ENCODE measurements around the gene SLC25A52.

The SLC25A52 gene

GRCh38 chr18:31722369-31722957 lies 38.2 kb downstream of the SLC25A52 start:
- ATAC-seq (ENCODE audit: insufficient read depth, low read depth) (peak; percentile 100), DNase-seq (peak; percentile 81)
- no peaks in the 10 kb centered on the region for H3K79me2 ChIP-seq (ENCODE audit: insufficient read depth, low read length)
- H3K36me3 ChIP-seq (ENCODE audit: insufficient read depth, low read length), result no peaks in the 10 kb centered on the region
- H3K4me2 ChIP-seq (ENCODE audit: insufficient read depth, low read length), result no peak overlapping the region
- peaks cover 7% of the 10 kb centered on the region for H3K9me3 ChIP-seq (ENCODE audit: insufficient read depth, low read length, severe bottlenecking)
- H3K9ac ChIP-seq (ENCODE audit: low read depth, low read length), result no peak overlapping the region
- H2AFZ ChIP-seq (ENCODE audit: low read depth, low read length), result no peak overlapping the region
- H3K27me3 ChIP-seq (ENCODE audit: insufficient read depth, low read length, poor library complexity), result peaks cover 20% of the 10 kb centered on the region
- H3K27ac ChIP-seq (ENCODE audit: low read length), result no peak overlapping the region
- H4K20me1 ChIP-seq (ENCODE audit: insufficient read depth, low read length), result no peaks in the 10 kb centered on the region
- H3K4me1 ChIP-seq (ENCODE audit: insufficient read depth, low read length), result no peaks in the 10 kb centered on the region
- TF ChIP-seq EZH2 (IDR thresholded peaks at IDR 0.05; ENCODE audit: borderline replicate concordance, low read depth, low read length, severe bottlenecking) (no peak), CTCF (IDR thresholded peaks at IDR 0.05; ENCODE audit: borderline replicate concordance, extremely low read depth, low read length, poor library complexity, severe bottlenecking) (peak; percentile 96)
- H3K4me3 ChIP-seq (ENCODE audit: low read depth in 1 of 2, low read length in 2 of 2), result no peak overlapping the region

- ATAC-seq (ENCODE audit: insufficient read depth, low read depth), result no peak
- TF ChIP-seq CTCF (IDR thresholded peaks at IDR 0.05; ENCODE audit: borderline replicate concordance, extremely low read depth, low read length, poor library complexity, severe bottlenecking), result no peak
- no peak for TF ChIP-seq EZH2 (IDR thresholded peaks at IDR 0.05; ENCODE audit: borderline replicate concordance, low read depth, low read length, severe bottlenecking)
Measured at GRCh38 chr18:31721601-31722000, 39.1 kb downstream of the SLC25A52 start.

DNA sequence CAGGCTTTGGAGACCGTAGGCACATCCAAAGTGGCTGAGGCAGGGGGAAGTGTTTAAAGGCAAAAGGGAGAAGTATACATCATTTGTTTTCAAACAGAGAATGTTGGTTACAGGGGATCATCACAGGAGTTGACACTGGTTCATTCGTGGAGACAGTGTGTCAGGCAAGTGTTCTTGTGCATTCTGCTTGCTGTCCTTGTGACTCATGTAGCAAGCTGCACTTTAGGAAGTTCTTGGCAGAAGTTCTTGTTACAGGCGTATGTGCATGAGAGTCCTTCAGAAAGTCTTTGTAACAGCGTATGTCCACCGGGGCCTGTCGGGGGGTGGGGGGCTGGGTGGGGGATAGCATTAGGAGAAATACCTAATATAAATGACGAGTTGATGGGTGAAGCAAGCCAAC lies 39.8 kb downstream of the SLC25A52 start:
- Histone ChIP-seq H3K9me3 (ENCODE audit: insufficient read depth, low read length, severe bottlenecking) (peaks cover 7% of the 10 kb centered on the region), H3K4me1 (ENCODE audit: insufficient read depth, low read length) (no peaks in the 10 kb centered on the region), H3K4me3 (ENCODE audit: low read depth in 1 of 2, low read length in 2 of 2) (no peak overlapping the region), H2AFZ (ENCODE audit: low read depth, low read length) (no peak overlapping the region), H3K27ac (ENCODE audit: low read length) (no peak overlapping the region), H3K9ac (ENCODE audit: low read depth, low read length) (no peak overlapping the region), H4K20me1 (ENCODE audit: insufficient read depth, low read length) (no peaks in the 10 kb centered on the region), H3K27me3 (ENCODE audit: insufficient read depth, low read length, poor library complexity) (peaks cover 18% of the 10 kb centered on the region), H3K79me2 (ENCODE audit: insufficient read depth, low read length) (no peaks in the 10 kb centered on the region), H3K4me2 (ENCODE audit: insufficient read depth, low read length) (no peak overlapping the region), H3K36me3 (ENCODE audit: insufficient read depth, low read length) (no peaks in the 10 kb centered on the region)
- DNase-seq, result no peak
- no peak for TF ChIP-seq EZH2 (IDR thresholded peaks at IDR 0.05; ENCODE audit: borderline replicate concordance, low read depth, low read length, severe bottlenecking)
- no peak for TF ChIP-seq CTCF (IDR thresholded peaks at IDR 0.05; ENCODE audit: borderline replicate concordance, extremely low read depth, low read length, poor library complexity, severe bottlenecking)
- no peak for ATAC-seq (ENCODE audit: insufficient read depth, low read depth)

More at GRCh38 chr18:31721601-31722000, 39.1 kb downstream of the SLC25A52 start:
- no peak overlapping the region for H3K4me3 ChIP-seq (ENCODE audit: low read depth in 1 of 2, low read length in 2 of 2)
- H2AFZ ChIP-seq (ENCODE audit: low read depth, low read length), result no peak overlapping the region
- H3K27ac ChIP-seq (ENCODE audit: low read length), result no peak overlapping the region
- no peaks in the 10 kb centered on the region for H3K4me1 ChIP-seq (ENCODE audit: insufficient read depth, low read length)
- H3K4me2 ChIP-seq (ENCODE audit: insufficient read depth, low read length), result no peak overlapping the region
- DNase-seq, result no peak
- no peaks in the 10 kb centered on the region for H3K36me3 ChIP-seq (ENCODE audit: insufficient read depth, low read length)
- peaks cover 18% of the 10 kb centered on the region for H3K27me3 ChIP-seq (ENCODE audit: insufficient read depth, low read length, poor library complexity)
- H3K9ac ChIP-seq (ENCODE audit: low read depth, low read length), result no peak overlapping the region
- H3K9me3 ChIP-seq (ENCODE audit: insufficient read depth, low read length, severe bottlenecking), result peaks cover 7% of the 10 kb centered on the region
- H3K79me2 ChIP-seq (ENCODE audit: insufficient read depth, low read length), result no peaks in the 10 kb centered on the region
- H4K20me1 ChIP-seq (ENCODE audit: insufficient read depth, low read length), result no peaks in the 10 kb centered on the region

Measured in DND-41 (cell line).